ENCODE results near the gene PPP1R37.

The PPP1R37 gene

DNA sequence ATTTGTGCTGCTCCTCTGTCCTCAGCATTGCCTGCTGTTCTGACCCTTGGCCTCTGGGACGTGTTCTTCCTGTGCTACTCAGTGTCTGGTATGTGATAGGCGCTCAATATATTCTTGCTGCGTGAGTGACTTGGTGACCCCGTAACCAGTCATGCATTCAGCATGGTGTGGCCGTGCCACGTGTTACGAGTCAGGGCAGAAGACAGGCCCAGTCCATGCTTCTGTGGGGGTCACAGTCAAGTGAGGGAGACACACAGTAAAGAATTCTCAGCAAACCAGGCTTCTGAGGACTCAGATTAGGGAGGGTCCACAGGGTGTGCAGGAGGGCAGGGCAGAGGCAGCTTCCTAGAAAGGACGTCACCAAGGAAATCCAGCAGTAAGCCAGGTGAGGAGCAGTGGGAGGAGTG lies 7.9 kb downstream of the PPP1R37 start:
- Histone ChIP-seq H3K4me3 (ENCODE audit: low read length) (no peak overlapping the region), H3K79me2 (ENCODE audit: control insufficient read depth, low read length) (peaks cover 100% of the 10 kb centered on the region), H3K27ac (ENCODE audit: low read depth, low read length) (no peak overlapping the region), H3K9me3 (ENCODE audit: control insufficient read depth, insufficient read depth, low read length) (no peaks in the 10 kb centered on the region), H3K36me3 (ENCODE audit: control insufficient read depth, low read length) (peaks cover 7% of the 10 kb centered on the region), H4K20me1 (ENCODE audit: control insufficient read depth, insufficient read depth, low read depth, low read length) (peaks cover 29% of the 10 kb centered on the region), H3K4me2 (ENCODE audit: low read length) (no peak overlapping the region), H3K9me2 (replicated peaks; ENCODE audit: control insufficient read depth, low read length) (no peaks in the 10 kb centered on the region), H3K27me3 (ENCODE audit: control insufficient read depth, low read length) (no peaks in the 10 kb centered on the region), H3K4me1 (ENCODE audit: control insufficient read depth, low read length) (peaks cover 36% of the 10 kb centered on the region), H3F3A (ENCODE audit: control insufficient read depth, insufficient read depth) (no peaks in the 10 kb centered on the region)
- TF ChIP-seq EZH2phosphoT487 (IDR thresholded peaks at IDR 0.05; ENCODE audit: borderline replicate concordance, low read length): no peak
- TF ChIP-seq, protein P1, sequence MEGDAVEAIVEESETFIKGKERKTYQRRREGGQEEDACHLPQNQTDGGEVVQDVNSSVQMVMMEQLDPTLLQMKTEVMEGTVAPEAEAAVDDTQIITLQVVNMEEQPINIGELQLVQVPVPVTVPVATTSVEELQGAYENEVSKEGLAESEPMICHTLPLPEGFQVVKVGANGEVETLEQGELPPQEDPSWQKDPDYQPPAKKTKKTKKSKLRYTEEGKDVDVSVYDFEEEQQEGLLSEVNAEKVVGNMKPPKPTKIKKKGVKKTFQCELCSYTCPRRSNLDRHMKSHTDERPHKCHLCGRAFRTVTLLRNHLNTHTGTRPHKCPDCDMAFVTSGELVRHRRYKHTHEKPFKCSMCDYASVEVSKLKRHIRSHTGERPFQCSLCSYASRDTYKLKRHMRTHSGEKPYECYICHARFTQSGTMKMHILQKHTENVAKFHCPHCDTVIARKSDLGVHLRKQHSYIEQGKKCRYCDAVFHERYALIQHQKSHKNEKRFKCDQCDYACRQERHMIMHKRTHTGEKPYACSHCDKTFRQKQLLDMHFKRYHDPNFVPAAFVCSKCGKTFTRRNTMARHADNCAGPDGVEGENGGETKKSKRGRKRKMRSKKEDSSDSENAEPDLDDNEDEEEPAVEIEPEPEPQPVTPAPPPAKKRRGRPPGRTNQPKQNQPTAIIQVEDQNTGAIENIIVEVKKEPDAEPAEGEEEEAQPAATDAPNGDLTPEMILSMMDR (IDR thresholded peaks at IDR 0.05; ENCODE audit: low read depth, low read length, poor library complexity, severe bottlenecking): no peak

DNA sequence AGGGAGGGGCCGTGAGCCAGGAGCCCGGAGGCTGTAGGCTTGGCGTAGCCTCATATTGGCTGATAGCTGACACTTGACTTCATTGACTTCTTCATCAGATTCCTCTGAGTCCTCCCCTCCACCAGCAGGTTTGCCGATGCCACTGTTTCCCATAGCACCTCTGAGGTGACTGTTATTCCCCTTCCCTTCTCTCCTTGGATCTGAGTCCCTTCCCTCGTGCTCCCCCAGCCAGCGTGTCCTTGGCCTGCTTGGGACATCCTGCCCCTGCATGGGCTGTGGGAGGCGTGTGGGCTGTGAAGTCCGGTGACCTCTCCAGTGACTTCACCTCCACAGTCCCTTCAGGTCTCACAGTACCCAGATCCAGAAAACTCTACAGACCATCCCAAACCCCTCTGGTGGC lies 8.8 kb downstream of the PPP1R37 start:
- no peak overlapping the region for H3K4me2 ChIP-seq (ENCODE audit: low read length)
- peaks cover 29% of the 10 kb centered on the region for H4K20me1 ChIP-seq (ENCODE audit: control insufficient read depth, insufficient read depth, low read depth, low read length)
- H3K9me3 ChIP-seq (ENCODE audit: control insufficient read depth, insufficient read depth, low read length): no peaks in the 10 kb centered on the region

DNA sequence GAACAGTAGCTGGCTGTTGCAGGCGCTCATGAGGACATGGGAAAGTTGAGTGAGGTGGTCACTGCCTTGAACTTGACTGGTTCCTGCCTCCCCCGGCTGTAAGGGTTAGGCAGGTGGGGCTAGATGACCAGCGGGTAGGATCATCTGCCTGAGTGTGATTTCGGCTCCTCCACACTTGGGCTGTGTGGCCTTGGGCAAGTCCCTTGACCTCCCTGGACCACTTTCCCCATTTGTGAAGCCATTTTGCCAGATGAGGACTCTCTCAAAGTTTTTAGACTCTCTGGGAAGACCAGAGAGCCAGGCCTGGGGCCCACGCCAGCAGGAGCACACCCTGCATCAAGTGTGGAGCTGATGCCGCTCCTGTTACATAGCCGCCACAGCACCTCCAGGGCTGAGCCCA lies 9.5 kb downstream of the PPP1R37 start:
- H3K79me2 ChIP-seq (ENCODE audit: control insufficient read depth, low read length): peaks cover 99% of the 10 kb centered on the region
- TF ChIP-seq, protein P1 (IDR thresholded peaks at IDR 0.05; ENCODE audit: low read depth, low read length, poor library complexity, severe bottlenecking): no peak
- no peaks in the 10 kb centered on the region for H3F3A ChIP-seq (ENCODE audit: control insufficient read depth, insufficient read depth)
- no peak overlapping the region for H3K27ac ChIP-seq (ENCODE audit: low read depth, low read length)
- peaks cover 29% of the 10 kb centered on the region for H4K20me1 ChIP-seq (ENCODE audit: control insufficient read depth, insufficient read depth, low read depth, low read length)
- peaks cover 4% of the 10 kb centered on the region; the same call in 1 of the 2 replicates for H3K36me3 ChIP-seq (ENCODE audit: control insufficient read depth, low read length)
- H3K4me1 ChIP-seq (ENCODE audit: control insufficient read depth, low read length): peaks cover 47% of the 10 kb centered on the region
- H3K4me3 ChIP-seq (ENCODE audit: low read length): no peak overlapping the region
- H3K4me2 ChIP-seq (ENCODE audit: low read length): peak overlapping the region; percentile 70
- no peaks in the 10 kb centered on the region for H3K9me3 ChIP-seq (ENCODE audit: control insufficient read depth, insufficient read depth, low read length)
- no peaks in the 10 kb centered on the region for H3K27me3 ChIP-seq (ENCODE audit: control insufficient read depth, low read length)
- H3K9me2 ChIP-seq (replicated peaks; ENCODE audit: control insufficient read depth, low read length): no peaks in the 10 kb centered on the region

More for the DNA sequence above, 8.8 kb downstream of the PPP1R37 start:
- H3K36me3 ChIP-seq (ENCODE audit: control insufficient read depth, low read length): peaks cover 7% of the 10 kb centered on the region; the same call in 1 of the 2 replicates
- no peak for TF ChIP-seq EZH2phosphoT487 (IDR thresholded peaks at IDR 0.05; ENCODE audit: borderline replicate concordance, low read length)
- TF ChIP-seq, protein P1 (IDR thresholded peaks at IDR 0.05; ENCODE audit: low read depth, low read length, poor library complexity, severe bottlenecking): no peak
- H3K79me2 ChIP-seq (ENCODE audit: control insufficient read depth, low read length): peaks cover 99% of the 10 kb centered on the region
- no peaks in the 10 kb centered on the region for H3K9me2 ChIP-seq (replicated peaks; ENCODE audit: control insufficient read depth, low read length)
- H3K4me3 ChIP-seq (ENCODE audit: low read length): no peak overlapping the region
- no peaks in the 10 kb centered on the region for H3F3A ChIP-seq (ENCODE audit: control insufficient read depth, insufficient read depth)
- H3K27me3 ChIP-seq (ENCODE audit: control insufficient read depth, low read length): no peaks in the 10 kb centered on the region
- H3K27ac ChIP-seq (ENCODE audit: low read depth, low read length): no peak overlapping the region
- peaks cover 41% of the 10 kb centered on the region for H3K4me1 ChIP-seq (ENCODE audit: control insufficient read depth, low read length)
